Panc1 (cell line): Measurements from ENCODE around the gene DNAAF5. TPM values are rescaled to one million over a fixed set of nuclear protein-coding genes. Genes with fewer than 3 reads are reported as not detected.

ENCODE experiments used
- ATAC-seq: fragments of 200-7000 bp; cut with Tn5 transposase; 2 replicates; pipeline ENCODE4 v1.9.1; 2020; ENCODE audit warnings: mild to moderate bottlenecking, moderate library complexity
- BruUV-seq: library from RNA; stranded (reverse); fragments of 400-500 nt; replicated peaks from 2 replicates; lab custom pipeline; 2021; lab: Mats Ljungman, UMichigan
- CTCF ChIA-PET: fragments of 300-600 bp; sonication (Branson Sonifier 250); formaldehyde crosslinking; loops from one replicate; lab custom pipeline; 2022; ENCODE audit warnings: antibody characterized with exemption; lab: Charles Lee
- POLR2A ChIA-PET: fragments of 300-600 bp; sonication (Branson Sonifier 250); formaldehyde crosslinking; loops from one replicate; lab custom pipeline; 2022; ENCODE audit warnings: antibody characterized with exemption; lab: Charles Lee
- DNase-seq: peaks from one replicate; pipeline ENCODE4 v3.0.0-alpha.2; 2010; ENCODE audit warnings: low read depth, low spot score
- H3K27ac ChIP-seq: 2 replicates; pipeline ENCODE4 v1.5.1; 2011; ENCODE audit warnings: mild to moderate bottlenecking, low read length, inconsistent platforms
- H3K27me3 ChIP-seq: fragments of 200-500 bp; sonication (Bioruptor generic); 2 replicates; pipeline ENCODE4 v1.6.0; 2014; ENCODE audit warnings: low read length, inconsistent platforms; ENCODE audit not compliant: control insufficient read depth, insufficient read depth
- H3K36me3 ChIP-seq: fragments of 200-500 bp; sonication (Bioruptor generic); 2 replicates; pipeline ENCODE4 v1.5.1; 2014; ENCODE audit warnings: inconsistent platforms, mild to moderate bottlenecking, low read length, moderate library complexity; ENCODE audit not compliant: control insufficient read depth, insufficient read depth
- H3K4me1 ChIP-seq: 2 replicates; pipeline ENCODE4 v1.5.1; 2011; ENCODE audit warnings: inconsistent platforms, mild to moderate bottlenecking, low read length, moderate library complexity; ENCODE audit not compliant: control insufficient read depth, insufficient read depth
- H3K4me3 ChIP-seq, 2 experiments: 2 replicates each; pipeline ENCODE4 v1.5.1; 2011 to 2012; ENCODE audit warnings: low read depth in 2 of 2, low read length in 2 of 2, mild to moderate bottlenecking in 2 of 2, inconsistent platforms in 1 of 2, moderate library complexity in 1 of 2
- H3K9me3 ChIP-seq: fragments of 200-500 bp; sonication (Bioruptor generic); 2 replicates; pipeline ENCODE4 v1.5.1; 2014; ENCODE audit warnings: low read depth, mild to moderate bottlenecking, inconsistent platforms, low read length, moderate library complexity; ENCODE audit not compliant: control insufficient read depth, insufficient read depth
- CTCF ChIP-seq: fragments of 450-650 bp; IDR thresholded peaks from 2 replicates; pipeline ENCODE4 v1.5.1; 2017; ENCODE audit warnings: mild to moderate bottlenecking
- POLR2AphosphoS5 ChIP-seq: IDR thresholded peaks from 2 replicates; pipeline ENCODE4 v1.6.1; 2012; ENCODE audit warnings: mild to moderate bottlenecking, low read depth, low read length, moderate library complexity
- REST ChIP-seq, 2 experiments: IDR thresholded peaks; 2 replicates each; pipeline ENCODE4 v1.6.1; 2011 to 2012; ENCODE audit warnings: low read depth in 2 of 2, control low read depth in 1 of 2, low read length in 1 of 2, mild to moderate bottlenecking in 1 of 2, moderate library complexity in 1 of 2; ENCODE audit not compliant: insufficient read depth in 1 of 2
- SIN3A ChIP-seq: IDR thresholded peaks from 2 replicates; pipeline ENCODE4 v1.6.1; 2012; ENCODE audit warnings: low read depth, mild to moderate bottlenecking, low read length, moderate library complexity, borderline replicate concordance; ENCODE audit not compliant: insufficient read depth
- TCF7L2 ChIP-seq: IDR thresholded peaks from 2 replicates; pipeline ENCODE4 v1.6.1; 2011; ENCODE audit warnings: mild to moderate bottlenecking, low read depth, low read length, inconsistent platforms
- in situ Hi-C: cut with HindIII; loops from 2 replicates; pipeline ENCODE4 v1.10.0; 2016; ENCODE audit warnings: low sequenced_read_pairs, low pct_unique_long_range_greater_than_20kb
- intact Hi-C: fragments of 100-400 bp; cut with micrococcal nuclease; formaldehyde crosslinking; loops from one replicate; pipeline ENCODE4 v1.10.0; 2022; ENCODE audit not compliant: unreplicated experiment
- total RNA-seq: library from RNA; stranded (reverse); gene quantifications from one replicate; pipeline ENCODE4 v1.2.1, GENCODE V29; 2021; ENCODE audit not compliant: unreplicated experiment

DNAAF5 gene
- total RNA-seq, 1 experiment from 2014 or later = 79.5 TPM

- DNase-seq (no peak), ATAC-seq (no peak)
- H3K36me3 ChIP-seq = peaks cover 12% of the 10 kb centered on the region
- POLR2A ChIA-PET = no interaction called here
- CTCF ChIA-PET = no interaction called here
- BruUV-seq = no TSS peak
- no peak overlapping the region for H3K4me3 ChIP-seq
- H3K27me3 ChIP-seq = no peaks in the 10 kb centered on the region
- 0 out of 2 replicates have a peak, but pooled peaks cover 3% of the 10 kb centered on the region for H3K4me1 ChIP-seq
- TF ChIP-seq CTCF = no peak
- no peak for TF ChIP-seq POLR2AphosphoS5
- no peak for TF ChIP-seq REST (IDR thresholded peaks at IDR 0.05; ENCODE audit: insufficient read depth in 1 of 2, low read depth in 2 of 2, low read length in 1 of 2)
- TF ChIP-seq TCF7L2 = no peak
- TF ChIP-seq SIN3A = no peak
- in situ Hi-C loops (no loop called here), intact Hi-C loops (loop anchor here (10.0 kb wide), 1 partner anchor 448 kb away; no protein-coding TSS in a partner anchor)
- no peaks in the 10 kb centered on the region for H3K9me3 ChIP-seq
- no peak overlapping the region for H3K27ac ChIP-seq
Observed at GRCh38 chr7:772861-773621, 46.5 kb downstream of the DNAAF5 start.

- H3K27ac ChIP-seq = no peak overlapping the region
- BruUV-seq = no TSS peak
- peaks cover 15% of the 10 kb centered on the region for H3K36me3 ChIP-seq
- in situ Hi-C loops = no loop called here
- TF ChIP-seq POLR2AphosphoS5 = no peak
- no peak for TF ChIP-seq TCF7L2
- no peak for TF ChIP-seq REST (IDR thresholded peaks at IDR 0.05; ENCODE audit: insufficient read depth in 1 of 2, low read depth in 2 of 2, low read length in 1 of 2)
- TF ChIP-seq CTCF = no peak
- H3K4me1 ChIP-seq = 0 out of 2 replicates have a peak, but pooled peaks cover 3% of the 10 kb centered on the region
- DNase-seq (no peak), ATAC-seq (no peak)
- no peak overlapping the region for H3K4me3 ChIP-seq
- no peaks in the 10 kb centered on the region for H3K9me3 ChIP-seq
- H3K27me3 ChIP-seq = no peaks in the 10 kb centered on the region
- intact Hi-C loops = loop anchor here (10.0 kb wide), 1 partner anchor 449 kb away; no protein-coding TSS in a partner anchor
- CTCF ChIA-PET = no interaction called here
- POLR2A ChIA-PET = no interaction called here
Observed at GRCh38 chr7:773622-773915, 47.1 kb downstream of the DNAAF5 start.
